HG02588 (cell line): ENCODE results near the gene COX10.
"Not testable (repeated sequence)": the region's sequence is repeated elsewhere in the genome, so short reads cannot be mapped to it uniquely, and the experiment has no call there.

Source experiments
- ATAC-seq: cut with Tn5 transposase; IDR thresholded peaks from one replicate; pipeline ENCODE4 v1.9.1; 2021; ENCODE audit warnings: mild to moderate bottlenecking, moderate library complexity; ENCODE audit not compliant: unreplicated experiment

Gene COX10

GRCh38 chr17:14202388-14203166 is 133.3 kb downstream of the COX10 start:
- no peak for ATAC-seq

GRCh38 chr17:14203388-14203787 is 134.1 kb downstream of the COX10 start:
- no peak for ATAC-seq

- ATAC-seq = no peak
Measured at GRCh38 chr17:14204084-14204483, 134.8 kb downstream of the COX10 start.

GRCh38 chr17:14204546-14204945 is 135.2 kb downstream of the COX10 start:
- no peak for ATAC-seq

- ATAC-seq = no peak
Measured at GRCh38 chr17:14205380-14205779, 136.1 kb downstream of the COX10 start.

- ATAC-seq = no peak
Measured at GRCh38 chr17:14205992-14206461, 136.7 kb downstream of the COX10 start.

- no peak for ATAC-seq
Measured at GRCh38 chr17:14206891-14207290, 137.6 kb downstream of the COX10 start.

- no peak for ATAC-seq
Measured at GRCh38 chr17:14207791-14208190, 138.5 kb downstream of the COX10 start.

GRCh38 chr17:14209215-14209614 is 139.9 kb downstream of the COX10 start:
- ATAC-seq = no peak

- no peak for ATAC-seq
Measured at GRCh38 chr17:14211246-14211645, 141.9 kb downstream of the COX10 start.

- ATAC-seq = no peak
Measured at GRCh38 chr17:14211801-14212200, 142.5 kb downstream of the COX10 start.

GRCh38 chr17:14212401-14212800 is 143.1 kb downstream of the COX10 start:
- no peak for ATAC-seq

GRCh38 chr17:14214271-14214670 is 145.0 kb downstream of the COX10 start:
- no peak for ATAC-seq

GRCh38 chr17:14222611-14223010 is 153.3 kb downstream of the COX10 start:
- no peak for ATAC-seq

GRCh38 chr17:14225254-14225980 is 156.1 kb downstream of the COX10 start:
- ATAC-seq = no peak

- ATAC-seq = no peak
Measured at GRCh38 chr17:14227052-14227451, 157.7 kb downstream of the COX10 start.

GRCh38 chr17:14228903-14229302 is 159.6 kb downstream of the COX10 start:
- no peak for ATAC-seq

GRCh38 chr17:14231187-14231586 is 161.9 kb downstream of the COX10 start:
- ATAC-seq = not testable (repeated sequence)

- ATAC-seq = not testable (repeated sequence)
Measured at GRCh38 chr17:14235047-14235446, 165.7 kb downstream of the COX10 start.

- ATAC-seq = not testable (repeated sequence)
Measured at GRCh38 chr17:14236032-14236431, 166.7 kb downstream of the COX10 start.

- ATAC-seq = not testable (repeated sequence)
Measured at GRCh38 chr17:14236762-14237161, 167.5 kb downstream of the COX10 start, which contains the start of gene CDRT15. Gene CDRT15 (minus strand): TSS chr17:14236862. CDS start chr17:14236833, 29 bp downstream.

GRCh38 chr17:14239271-14239670 is 170.0 kb downstream of the COX10 start:
- ATAC-seq = not testable (repeated sequence)
